ENCODE results near the gene HCFC1. TPM values are rescaled to one million over a fixed set of nuclear protein-coding genes. Genes with fewer than 3 reads are reported as not detected.

Gene HCFC1
- total and polyA plus RNA-seq, 9 of the 15 experiments (the other 6 are each of a cell fraction or from before 2014, with no cell fraction given): 2.8 to 133 (median 17.1) TPM

DNA sequence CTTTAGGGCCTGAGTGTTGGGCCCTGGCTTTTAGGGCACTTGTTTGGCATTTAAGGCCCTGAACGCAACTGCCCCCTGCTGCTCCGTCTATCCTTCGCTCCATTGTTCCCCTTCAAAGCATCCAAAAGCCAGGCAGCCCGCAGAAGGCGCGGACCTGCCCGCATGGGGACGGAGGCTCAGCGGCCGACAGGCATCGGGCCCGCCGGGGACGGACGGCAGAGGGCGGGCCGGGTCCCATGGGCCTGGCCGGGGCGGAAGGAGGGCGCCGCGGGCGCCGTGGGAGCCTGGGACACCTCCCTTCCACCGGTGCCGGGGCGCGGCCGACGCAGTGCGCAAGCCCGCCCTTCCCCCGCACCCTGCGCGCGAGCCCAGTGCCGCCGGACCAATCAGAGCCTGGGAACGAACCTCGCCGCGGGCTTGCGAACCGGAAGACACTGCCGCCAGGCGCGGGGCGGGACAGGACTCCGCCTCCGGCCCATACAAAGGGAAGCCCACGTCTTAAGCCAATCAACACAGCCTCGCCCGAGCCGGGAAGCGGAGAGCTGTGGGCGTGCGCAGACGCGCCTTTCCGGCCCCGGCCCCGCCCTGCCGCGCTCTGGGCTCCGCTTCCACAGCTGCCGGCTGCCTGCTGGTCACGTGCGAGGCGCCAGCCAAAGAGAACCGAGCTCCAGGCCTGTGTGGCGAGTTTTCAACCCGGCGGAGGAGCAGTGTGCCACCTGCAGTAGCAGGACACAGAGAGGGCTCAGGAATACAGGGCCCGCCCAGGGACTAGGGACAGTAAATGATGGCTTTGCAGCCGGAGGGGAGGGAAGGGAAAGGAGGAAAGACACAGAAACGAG, 43.5 kb downstream of the HCFC1 start:
- intact Hi-C loops (cut with micrococcal nuclease): loop anchor here (1.0 to 5.0 kb wide), 3 partner anchors 19 to 161 kb away; partner anchors contain the start of gene TMEM187
- FAIRE-seq (peak; percentile 90), DNase-seq (ENCODE audit: extremely low read depth in 1 of 4, low spot score in 3 of 4) (peak; percentile 85 to 97 (median 90)), ATAC-seq (peak; percentile 90)
- Histone ChIP-seq H3K27me3 (ENCODE audit: control insufficient read depth in 2 of 2, insufficient read depth in 2 of 2, low read length in 2 of 2) (no peaks in the 10 kb centered on the region), H3K9me3 (replicated peaks; ENCODE audit: control insufficient read depth, insufficient read depth, low read depth, low read length) (no peaks in the 10 kb centered on the region), H2AFZ (ENCODE audit: low read depth, low read length) (peak overlapping the region; percentile 53; the same call in 1 of the 2 replicates), H4K20me1 (replicated peaks; ENCODE audit: control insufficient read depth, insufficient read depth, low read length) (no peaks in the 10 kb centered on the region), H3K9ac (ENCODE audit: insufficient read depth in 1 of 2, low read depth in 2 of 2, low read length in 2 of 2) (peak overlapping the region; percentile 93 to 96), H3K4me3 (peak overlapping the region; percentile 58), H3K4me1 (replicated peaks in 1 of 2; ENCODE audit: control insufficient read depth in 2 of 2, insufficient read depth in 2 of 2, low read length in 2 of 2) (peaks cover 29 to 66% of the 10 kb centered on the region in 2 experiments; a peak in 4 of 5 replicates), H3K79me2 (ENCODE audit: control insufficient read depth, insufficient read depth, low read length) (peaks cover 59% of the 10 kb centered on the region), H3K9me1 (ENCODE audit: control insufficient read depth, insufficient read depth, low read length) (no peaks in the 10 kb centered on the region), H3K4me2 (ENCODE audit: insufficient read depth, low read length) (peak overlapping the region; percentile 97), H3K36me3 (ENCODE audit: control insufficient read depth, insufficient read depth, low read length) (peaks cover 47% of the 10 kb centered on the region), H3K27ac (ENCODE audit: extremely low read depth, low read depth, low read length) (peak overlapping the region; percentile 98)
- BruUV-seq (replicated peaks): no TSS peak
- ChIA-PET CTCF (ENCODE audit: low intra/inter-chr PET ratio) (no interaction called here), POLR2A (interaction anchor here (0.5 to 2.3 kb wide), 11 partner anchors 9 to 379 kb away, joined by 3 to 9 read pairs (median 4); partner anchors contain the start of genes IDH3G and SSR4)
- in situ Hi-C loops (cut with MboI): no loop called here
- under 1% methylated on average over 47 of the region's 76 CpGs for WGBS (ENCODE audit: insufficient coverage, low coverage, missing lambda C conversion rate)
- TF ChIP-seq ZNF395 (CRISPR knock-in tag; IDR thresholded peaks at IDR 0.05) (no peak), PHF8 (IDR thresholded peaks at IDR 0.05; ENCODE audit: borderline replicate concordance, low read length) (peak; percentile 64; the same call in 1 of the 2 replicates), FUS (optimal IDR thresholded peaks at IDR 0.05; ENCODE audit: low read depth, low read length) (peak; percentile 33), NFYB (IDR thresholded peaks at IDR 0.05; ENCODE audit: extremely low read depth, insufficient read length) (peak; percentile 38), GABPB1 (CRISPR knock-in tag; IDR thresholded peaks at IDR 0.05) (peak; percentile 87; the same call in 1 of the 2 replicates), ZBTB26 (CRISPR knock-in tag; IDR thresholded peaks at IDR 0.05) (no peak), YBX1 (IDR thresholded peaks at IDR 0.05) (no peak), E2F5 (CRISPR knock-in tag; IDR thresholded peaks at IDR 0.05) (no peak), ZFP36 (IDR thresholded peaks at IDR 0.05; ENCODE audit: low read depth, low read length, partially characterized antibody) (no peak), ATF7 (IDR thresholded peaks at IDR 0.05) (peak; percentile 81), MBD2 (IDR thresholded peaks at IDR 0.05; ENCODE audit: borderline replicate concordance, low read depth) (peak; percentile 52; the same call in 1 of the 2 replicates), TFE3 (CRISPR knock-in tag; IDR thresholded peaks at IDR 0.05) (peak; percentile 92), SRSF3 (IDR thresholded peaks at IDR 0.05; ENCODE audit: insufficient read depth, low read length) (no peak), E2F3 (CRISPR knock-in tag; IDR thresholded peaks at IDR 0.05) (peak; percentile 19; the same call in 1 of the 2 replicates)
